GM12878 (cell line): ENCODE results near the gene GRIK1. TPM values are rescaled to one million over a fixed set of nuclear protein-coding genes. Genes with fewer than 3 reads are reported as not detected.

Experiments used
- ATAC-seq: fragments of 200-7000 bp; cut with Tn5 transposase; 3 replicates; pipeline ENCODE4 v1.9.1; 2020; ENCODE audit warnings: mild to moderate bottlenecking, moderate library complexity
- BruUV-seq: library from RNA; stranded (reverse); fragments of 400-500 nt; replicated peaks from 2 replicates; lab custom pipeline; 2021; lab: Mats Ljungman, UMichigan
- CTCF ChIA-PET: fragments of 300-600 bp; sonication (Branson Sonifier 250); formaldehyde crosslinking; extraction: SDS; loops from one replicate; lab custom pipeline; 2021; ENCODE audit warnings: inconsistent platforms; lab: Yijun Ruan, JAX
- POLR2A ChIA-PET: fragments of 350-600 bp; formaldehyde crosslinking; extraction: SDS; loops from one replicate; lab custom pipeline; 2021; ENCODE audit warnings: inconsistent platforms; lab: Charles Lee
- RAD21 ChIA-PET: fragments of 300-600 bp; sonication (Branson Sonifier 250); formaldehyde crosslinking; loops from one replicate; lab custom pipeline; 2023; ENCODE audit warnings: antibody characterized with exemption; ENCODE audit not compliant: unreplicated experiment; lab: Charles Lee
- SMC1A ChIA-PET: fragments of 300-600 bp; sonication (Branson Sonifier 250); formaldehyde crosslinking; loops from one replicate; lab custom pipeline; 2023; ENCODE audit not compliant: unreplicated experiment, uncharacterized antibody; lab: Charles Lee
- DNase-seq: peaks from one replicate; pipeline ENCODE4 v3.0.0-alpha.2; 2011; ENCODE audit warnings: low read depth, low spot score
- FAIRE-seq: peaks from 3 replicates; lab custom pipeline; 2011; peaks lifted over from hg19 to GRCh38; lab: Jason Lieb, UNC
- H2AFZ ChIP-seq: 2 replicates; pipeline ENCODE4 v1.6.0; 2011; ENCODE audit warnings: low read depth, low read length, control low read depth; ENCODE audit not compliant: control insufficient read depth
- H3K27ac ChIP-seq: 2 replicates; pipeline ENCODE4 v1.5.1; 2011; ENCODE audit warnings: control low read depth; ENCODE audit not compliant: control insufficient read depth, insufficient read depth
- H3K27me3 ChIP-seq, 2 experiments: replicated peaks in 1 of 2; 2 replicates each; pipeline versions ENCODE4 v1.6.0 to v1.6.1; 2011; ENCODE audit warnings: low read length in 1 of 2; ENCODE audit not compliant: control insufficient read depth in 2 of 2, insufficient read depth in 2 of 2
- H3K36me3 ChIP-seq, 2 experiments: 2 replicates each; pipeline ENCODE4 v1.5.1; 2011; ENCODE audit warnings: low read length in 1 of 2; ENCODE audit not compliant: control insufficient read depth in 2 of 2, insufficient read depth in 2 of 2
- H3K4me1 ChIP-seq: 2 replicates; pipeline ENCODE4 v1.6.1; 2011; ENCODE audit warnings: mild to moderate bottlenecking, low read length, moderate library complexity, mixed read lengths; ENCODE audit not compliant: control insufficient read depth, insufficient read depth
- H3K4me2 ChIP-seq: 2 replicates; pipeline ENCODE4 v1.6.0; 2011; ENCODE audit warnings: control low read depth; ENCODE audit not compliant: control insufficient read depth, insufficient read depth
- H3K4me3 ChIP-seq: fragments of 200-600 bp; sonication (generic); 2 replicates; pipeline ENCODE4 v1.5.1; 2016
- H3K79me2 ChIP-seq: 2 replicates; pipeline ENCODE4 v1.6.0; 2011; ENCODE audit warnings: low read length; ENCODE audit not compliant: control insufficient read depth, insufficient read depth
- H3K9ac ChIP-seq: 2 replicates; pipeline ENCODE4 v1.8.0; 2011; ENCODE audit warnings: low read length, control low read depth, mixed read lengths; ENCODE audit not compliant: control insufficient read depth, insufficient read depth
- H3K9me3 ChIP-seq: replicated peaks from 3 replicates; pipeline ENCODE4 v1.5.1; 2011; ENCODE audit warnings: mild to moderate bottlenecking, low read length; ENCODE audit not compliant: control insufficient read depth, insufficient read depth
- H4K20me1 ChIP-seq: 2 replicates; pipeline ENCODE4 v1.6.0; 2011; ENCODE audit not compliant: control insufficient read depth, insufficient read depth
- BCL11A ChIP-seq: IDR thresholded peaks from 2 replicates; pipeline ENCODE4 v1.6.1; 2011; ENCODE audit warnings: low read depth, low read length
- EGR1 ChIP-seq, 2 experiments: IDR thresholded peaks; 1 replicate in 1 of 2; 2 replicates in 1 of 2; pipeline ENCODE4 v1.6.1; 2011 to 2012; ENCODE audit warnings: low read depth in 2 of 2, low read length in 2 of 2, borderline replicate concordance in 1 of 2, mild to moderate bottlenecking in 1 of 2, moderate library complexity in 1 of 2
- NR2F1 ChIP-seq: fragments of 450-650 bp; conservative IDR thresholded peaks from 2 replicates; pipeline ENCODE4 v1.6.1; 2017; ENCODE audit warnings: mild to moderate bottlenecking
- PML ChIP-seq: IDR thresholded peaks from 2 replicates; pipeline ENCODE4 v1.6.1; 2012; ENCODE audit warnings: low read length, inconsistent platforms
- POLR2AphosphoS5 ChIP-seq: IDR thresholded peaks from 2 replicates; pipeline ENCODE4 v1.6.1; 2011; ENCODE audit warnings: mild to moderate bottlenecking, low read length, inconsistent platforms
- RUNX3 ChIP-seq: IDR thresholded peaks from 2 replicates; pipeline ENCODE4 v1.6.1; 2012; ENCODE audit warnings: low read length, inconsistent platforms
- SPI1 ChIP-seq: IDR thresholded peaks from 2 replicates; pipeline ENCODE4 v1.6.1; 2011; ENCODE audit warnings: low read depth, mild to moderate bottlenecking, low read length, moderate library complexity, borderline replicate concordance; ENCODE audit not compliant: insufficient read depth
- ZNF24 ChIP-seq: fragments of 450-650 bp; IDR thresholded peaks from 2 replicates; pipeline ENCODE4 v1.6.1; 2017; ENCODE audit warnings: antibody characterized with exemption, mild to moderate bottlenecking
- ZNF384 ChIP-seq: IDR thresholded peaks from 2 replicates; pipeline ENCODE4 v1.6.1; 2012; ENCODE audit warnings: low read depth, mild to moderate bottlenecking, low read length, improper control_type of control experiment, borderline replicate concordance
- WGBS: methylation state at CpG from one replicate; pipeline ENCODE4 v1.1.6; 2016; ENCODE audit warnings: low lambda C conversion rate; ENCODE audit not compliant: insufficient replicate concordance, insufficient coverage; ENCODE audit errors: missing lambda C conversion rate; 5-methylcytosine and 5-hydroxymethylcytosine counted together
- in situ Hi-C: fragments of 300-500 bp; cut with MboI; formaldehyde crosslinking; loops from 9 replicates; pipeline ENCODE4 v1.14.3; 2018; ENCODE audit warnings: mixed read lengths
- intact Hi-C: fragments of 100-400 bp; cut with micrococcal nuclease; formaldehyde crosslinking; loops from one replicate; pipeline ENCODE4 v1.14.2; 2022; ENCODE audit not compliant: unreplicated experiment
- polyA plus RNA-seq, 11 experiments: library from polyadenylated mRNA; depleted of rRNA in 4 of 11; unstranded in 6 of 11; stranded (reverse) in 5 of 11; fragments of >200 nt; fragmentation: Nextera tagmentation in 4 of 11; fragmentation: Illumina TruSeq in 1 of 11; extraction: Ambion mirVana in 4 of 11; extraction: Trizol in 1 of 11; gene quantifications; 1 replicate in 1 of 11; 2 replicates in 10 of 11; pipeline versions ENCODE4 v1.2.1 to v1.2.3, GENCODE V29; 2011 to 2016; ENCODE audit warnings: inconsistent platforms in 2 of 11, missing spikeins in 2 of 11, low read depth in 1 of 11
- total RNA-seq, 4 experiments: library from RNA; depleted of rRNA in 3 of 4; stranded (reverse); fragments of >200 nt in 3 of 4; fragmentation: Illumina TruSeq in 1 of 4; extraction: Trizol in 1 of 4; gene quantifications; 2 replicates each; pipeline versions ENCODE4 v1.2.1 to v1.2.3, GENCODE V29; 2013 to 2021
- TF ChIP-seq, protein P1 (sequence below): fragments of 450-650 bp; formaldehyde crosslinking; IDR thresholded peaks from 2 replicates; pipeline ENCODE4 v1.4.0; 2020; ENCODE audit warnings: mild to moderate bottlenecking, moderate library complexity
- TF ChIP-seq, protein P2 (sequence below): IDR thresholded peaks from 2 replicates; pipeline ENCODE4 v1.6.1; 2012; ENCODE audit warnings: low read depth, low read length, improper control_type of control experiment
- TF ChIP-seq, protein P3 (sequence below): IDR thresholded peaks from 2 replicates; pipeline ENCODE4 v1.6.1; 2012; ENCODE audit warnings: low read depth, low read length, improper control_type of control experiment

Gene GRIK1
- total and polyA plus RNA-seq, 10 of the 15 experiments (the other 5 are each of a cell fraction or from before 2014, with no cell fraction given), result 0.05 to 0.13 (median 0.09) TPM; not detected in 7

DNA sequence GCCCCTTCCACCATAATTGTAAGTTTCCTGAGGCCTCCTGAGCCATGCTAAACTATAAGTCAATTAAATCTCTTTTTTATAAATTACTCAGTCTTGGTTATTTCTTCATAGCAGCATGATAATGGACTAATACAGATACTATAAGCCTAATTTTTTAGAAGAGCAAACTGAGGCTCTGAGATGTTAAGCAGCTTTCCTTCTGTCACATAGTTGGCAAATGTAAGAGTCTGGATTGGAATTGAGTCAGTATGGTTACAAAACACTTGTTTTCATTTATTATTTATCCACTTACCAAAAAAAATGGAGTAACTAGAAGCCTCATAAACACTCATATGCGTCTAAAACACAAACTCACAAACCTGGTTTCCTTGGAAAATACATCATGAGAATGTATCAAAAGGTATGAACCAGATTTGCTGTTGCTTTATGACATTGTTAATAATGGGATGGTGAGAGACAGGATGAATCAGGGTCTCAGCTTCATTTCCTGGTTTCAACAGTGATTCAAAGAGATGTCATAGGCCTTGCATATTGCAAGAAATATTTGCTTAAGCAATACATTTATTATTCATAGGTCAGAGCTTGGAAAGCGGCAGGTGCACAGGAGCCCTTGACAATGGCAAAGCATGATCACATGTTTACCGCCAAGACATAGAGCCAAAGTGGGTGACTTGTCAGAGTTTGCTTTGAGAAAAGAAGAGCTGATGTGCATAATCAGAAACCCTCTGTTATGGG is 221.5 kb downstream of the GRIK1 start:
- H3K9ac ChIP-seq, result no peak overlapping the region
- H2AFZ ChIP-seq, result no peak overlapping the region
- ChIA-PET POLR2A (no interaction called here), SMC1A (no interaction called here), RAD21 (no interaction called here), CTCF (no interaction called here)
- no peak for DNase-seq
- H3K9me3 ChIP-seq, result no peaks in the 10 kb centered on the region
- FAIRE-seq, result no peak
- no peak overlapping the region for H3K27ac ChIP-seq
- ATAC-seq, result no peak
- no peaks in the 10 kb centered on the region for H3K36me3 ChIP-seq
- in situ Hi-C loops, result no loop called here
- BruUV-seq, result no TSS peak
- H3K4me1 ChIP-seq, result no peaks in the 10 kb centered on the region
- no peaks in the 10 kb centered on the region for H3K27me3 ChIP-seq
- TF ChIP-seq NR2F1, result no peak
- TF ChIP-seq EGR1 (IDR thresholded peaks at IDR 0.05; ENCODE audit: borderline replicate concordance in 1 of 2, low read depth in 2 of 2, low read length in 2 of 2), result no peak
- TF ChIP-seq, protein P1, sequence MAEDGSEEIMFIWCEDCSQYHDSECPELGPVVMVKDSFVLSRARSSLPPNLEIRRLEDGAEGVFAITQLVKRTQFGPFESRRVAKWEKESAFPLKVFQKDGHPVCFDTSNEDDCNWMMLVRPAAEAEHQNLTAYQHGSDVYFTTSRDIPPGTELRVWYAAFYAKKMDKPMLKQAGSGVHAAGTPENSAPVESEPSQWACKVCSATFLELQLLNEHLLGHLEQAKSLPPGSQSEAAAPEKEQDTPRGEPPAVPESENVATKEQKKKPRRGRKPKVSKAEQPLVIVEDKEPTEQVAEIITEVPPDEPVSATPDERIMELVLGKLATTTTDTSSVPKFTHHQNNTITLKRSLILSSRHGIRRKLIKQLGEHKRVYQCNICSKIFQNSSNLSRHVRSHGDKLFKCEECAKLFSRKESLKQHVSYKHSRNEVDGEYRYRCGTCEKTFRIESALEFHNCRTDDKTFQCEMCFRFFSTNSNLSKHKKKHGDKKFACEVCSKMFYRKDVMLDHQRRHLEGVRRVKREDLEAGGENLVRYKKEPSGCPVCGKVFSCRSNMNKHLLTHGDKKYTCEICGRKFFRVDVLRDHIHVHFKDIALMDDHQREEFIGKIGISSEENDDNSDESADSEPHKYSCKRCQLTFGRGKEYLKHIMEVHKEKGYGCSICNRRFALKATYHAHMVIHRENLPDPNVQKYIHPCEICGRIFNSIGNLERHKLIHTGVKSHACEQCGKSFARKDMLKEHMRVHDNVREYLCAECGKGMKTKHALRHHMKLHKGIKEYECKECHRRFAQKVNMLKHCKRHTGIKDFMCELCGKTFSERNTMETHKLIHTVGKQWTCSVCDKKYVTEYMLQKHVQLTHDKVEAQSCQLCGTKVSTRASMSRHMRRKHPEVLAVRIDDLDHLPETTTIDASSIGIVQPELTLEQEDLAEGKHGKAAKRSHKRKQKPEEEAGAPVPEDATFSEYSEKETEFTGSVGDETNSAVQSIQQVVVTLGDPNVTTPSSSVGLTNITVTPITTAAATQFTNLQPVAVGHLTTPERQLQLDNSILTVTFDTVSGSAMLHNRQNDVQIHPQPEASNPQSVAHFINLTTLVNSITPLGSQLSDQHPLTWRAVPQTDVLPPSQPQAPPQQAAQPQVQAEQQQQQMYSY (CRISPR knock-in tag), result no peak
- TF ChIP-seq PML, result no peak
- TF ChIP-seq POLR2AphosphoS5, result no peak
- TF ChIP-seq ZNF384, result no peak
- no peak for TF ChIP-seq BCL11A
- TF ChIP-seq, protein P2, sequence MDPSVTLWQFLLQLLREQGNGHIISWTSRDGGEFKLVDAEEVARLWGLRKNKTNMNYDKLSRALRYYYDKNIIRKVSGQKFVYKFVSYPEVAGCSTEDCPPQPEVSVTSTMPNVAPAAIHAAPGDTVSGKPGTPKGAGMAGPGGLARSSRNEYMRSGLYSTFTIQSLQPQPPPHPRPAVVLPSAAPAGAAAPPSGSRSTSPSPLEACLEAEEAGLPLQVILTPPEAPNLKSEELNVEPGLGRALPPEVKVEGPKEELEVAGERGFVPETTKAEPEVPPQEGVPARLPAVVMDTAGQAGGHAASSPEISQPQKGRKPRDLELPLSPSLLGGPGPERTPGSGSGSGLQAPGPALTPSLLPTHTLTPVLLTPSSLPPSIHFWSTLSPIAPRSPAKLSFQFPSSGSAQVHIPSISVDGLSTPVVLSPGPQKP, result no peak
- TF ChIP-seq, protein P3, sequence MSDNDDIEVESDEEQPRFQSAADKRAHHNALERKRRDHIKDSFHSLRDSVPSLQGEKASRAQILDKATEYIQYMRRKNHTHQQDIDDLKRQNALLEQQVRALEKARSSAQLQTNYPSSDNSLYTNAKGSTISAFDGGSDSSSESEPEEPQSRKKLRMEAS, result no peak
- TF ChIP-seq RUNX3, result no peak
- no peak for TF ChIP-seq ZNF24
- no peak for TF ChIP-seq SPI1
- H3K4me3 ChIP-seq, result no peak overlapping the region
- H3K4me2 ChIP-seq, result no peak overlapping the region
- intact Hi-C loops, result no loop called here
- H4K20me1 ChIP-seq, result no peaks in the 10 kb centered on the region
- 46% methylated on average over 3 of the region's 3 CpGs for WGBS
- no peaks in the 10 kb centered on the region for H3K79me2 ChIP-seq
